Fibroblast of the conjunctiva (primary cell): ENCODE data around the gene SUPT4H1.

ENCODE experiments used
- DNase-seq: peaks from one replicate; pipeline ENCODE4 v3.0.0-alpha.2; 2010; ENCODE audit warnings: low read depth

SUPT4H1 gene

GRCh38 chr17:58317421-58318064, 34.5 kb downstream of the SUPT4H1 start:
- no peak for DNase-seq

- DNase-seq = no peak
Measured at GRCh38 chr17:58316260-58316960, 35.6 kb downstream of the SUPT4H1 start.

- DNase-seq = no peak
Measured at GRCh38 chr17:58315750-58316149, 36.3 kb downstream of the SUPT4H1 start.

GRCh38 chr17:58315281-58315711, 36.7 kb downstream of the SUPT4H1 start:
- DNase-seq = no peak

GRCh38 chr17:58314706-58315015, 37.3 kb downstream of the SUPT4H1 start:
- no peak for DNase-seq

GRCh38 chr17:58313815-58314705, 37.9 kb downstream of the SUPT4H1 start:
- no peak for DNase-seq

- DNase-seq = no peak
Measured at GRCh38 chr17:58312829-58313228, 39.2 kb downstream of the SUPT4H1 start.

- DNase-seq = no peak
Measured at GRCh38 chr17:58312021-58312630, 39.9 kb downstream of the SUPT4H1 start.

- DNase-seq = no peak
Measured at GRCh38 chr17:58311429-58311894, 40.5 kb downstream of the SUPT4H1 start.

- DNase-seq = no peak
Measured at GRCh38 chr17:58310511-58311428, 41.2 kb downstream of the SUPT4H1 start.

GRCh38 chr17:58309918-58310259, 42.1 kb downstream of the SUPT4H1 start:
- no peak for DNase-seq

GRCh38 chr17:58308985-58309917, 42.8 kb downstream of the SUPT4H1 start:
- DNase-seq = no peak

GRCh38 chr17:58308173-58308984, 43.6 kb downstream of the SUPT4H1 start:
- no peak for DNase-seq

GRCh38 chr17:58307468-58308172, 44.4 kb downstream of the SUPT4H1 start:
- DNase-seq = no peak

GRCh38 chr17:58306131-58306951, 45.7 kb downstream of the SUPT4H1 start:
- no peak for DNase-seq

- DNase-seq = no peak
Measured at GRCh38 chr17:58305626-58306025, 46.4 kb downstream of the SUPT4H1 start.

- DNase-seq = no peak
Measured at GRCh38 chr17:58304750-58305486, 47.1 kb downstream of the SUPT4H1 start.
